NOMO-1 (cell line): Measurements from ENCODE around the gene MGMT.

Experiments
- DNase-seq, 2 experiments: peaks; one replicate each; lab custom pipeline; 2025; ENCODE audit not compliant: unreplicated experiment in 2 of 2; lab: John Stamatoyannopoulos, UW

MGMT gene

DNA sequence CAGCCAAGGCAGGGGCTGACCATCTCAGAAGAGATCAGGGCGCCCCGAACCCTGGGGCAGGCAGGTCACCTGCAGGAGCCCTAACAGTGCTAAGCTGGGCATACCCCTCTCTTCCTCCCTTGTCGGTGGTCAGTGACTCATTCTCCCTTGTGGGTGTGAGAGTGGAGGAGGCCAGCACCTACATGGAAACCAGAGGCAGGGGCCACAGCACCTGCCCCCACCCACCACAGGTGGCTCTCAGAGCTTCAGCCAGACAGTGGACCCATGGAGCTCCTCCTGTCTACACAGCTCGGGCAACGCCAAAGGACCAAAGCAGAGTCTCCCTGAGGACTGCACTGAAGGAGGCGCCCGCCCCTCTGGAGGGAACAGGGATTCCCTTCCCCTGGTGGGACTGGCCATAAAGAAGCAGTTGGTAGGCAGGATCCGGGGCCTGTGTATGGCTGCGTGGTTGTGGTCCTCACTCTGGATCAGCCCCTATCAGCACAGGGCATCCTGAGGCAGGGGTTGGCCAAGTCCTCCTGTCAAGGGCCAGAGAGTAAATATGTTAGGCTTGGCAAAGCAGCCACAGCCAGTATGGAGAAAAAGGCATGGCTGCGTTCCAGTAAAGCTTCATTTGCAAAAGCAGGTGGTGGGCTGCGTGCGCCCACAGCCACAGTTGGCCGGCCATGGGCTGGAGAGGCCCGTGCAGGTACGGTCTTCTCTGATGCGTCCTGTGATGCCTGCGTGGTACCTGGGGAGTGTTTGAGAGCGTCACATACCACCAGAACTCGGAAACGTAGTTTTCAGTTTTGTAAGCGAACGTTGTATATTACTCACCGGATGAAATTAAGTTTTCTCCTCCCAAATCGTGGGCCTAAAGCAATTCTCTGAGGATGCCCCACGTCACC lies 298.9 kb downstream of the MGMT start:
- DNase-seq: no peak

DNA sequence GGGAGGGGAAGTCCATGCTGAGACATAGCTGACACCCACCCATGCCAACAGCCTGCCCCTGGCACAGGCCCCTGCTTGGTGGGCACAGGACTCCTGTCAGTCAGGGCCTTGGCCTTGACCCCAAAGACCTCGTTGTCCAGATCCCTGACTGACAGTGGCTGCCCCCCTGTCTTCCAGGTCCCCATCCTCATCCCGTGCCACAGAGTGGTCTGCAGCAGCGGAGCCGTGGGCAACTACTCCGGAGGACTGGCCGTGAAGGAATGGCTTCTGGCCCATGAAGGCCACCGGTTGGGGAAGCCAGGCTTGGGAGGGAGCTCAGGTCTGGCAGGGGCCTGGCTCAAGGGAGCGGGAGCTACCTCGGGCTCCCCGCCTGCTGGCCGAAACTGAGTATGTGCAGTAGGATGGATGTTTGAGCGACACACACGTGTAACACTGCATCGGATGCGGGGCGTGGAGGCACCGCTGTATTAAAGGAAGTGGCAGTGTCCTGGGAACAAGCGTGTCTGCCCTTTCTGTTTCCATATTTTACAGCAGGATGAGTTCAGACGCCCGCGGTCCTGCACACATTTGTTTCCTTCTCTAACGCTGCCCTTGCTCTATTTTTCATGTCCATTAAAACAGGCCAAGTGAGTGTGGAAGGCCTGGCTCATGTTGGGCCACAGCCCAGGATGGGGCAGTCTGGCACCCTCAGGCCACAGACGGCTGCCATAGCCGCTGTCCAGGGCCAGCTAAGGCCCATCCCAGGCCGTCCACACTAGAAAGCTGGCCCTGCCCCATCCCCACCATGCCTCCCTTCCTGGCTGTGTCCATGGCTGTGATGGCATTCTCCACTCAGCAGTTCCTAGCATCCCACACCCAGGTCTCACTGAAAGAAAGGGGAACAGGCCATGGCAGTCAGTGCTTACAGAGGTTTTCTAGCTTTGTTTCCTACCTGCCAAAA lies 299.8 kb downstream of the MGMT start:
- DNase-seq: no peak

DNA sequence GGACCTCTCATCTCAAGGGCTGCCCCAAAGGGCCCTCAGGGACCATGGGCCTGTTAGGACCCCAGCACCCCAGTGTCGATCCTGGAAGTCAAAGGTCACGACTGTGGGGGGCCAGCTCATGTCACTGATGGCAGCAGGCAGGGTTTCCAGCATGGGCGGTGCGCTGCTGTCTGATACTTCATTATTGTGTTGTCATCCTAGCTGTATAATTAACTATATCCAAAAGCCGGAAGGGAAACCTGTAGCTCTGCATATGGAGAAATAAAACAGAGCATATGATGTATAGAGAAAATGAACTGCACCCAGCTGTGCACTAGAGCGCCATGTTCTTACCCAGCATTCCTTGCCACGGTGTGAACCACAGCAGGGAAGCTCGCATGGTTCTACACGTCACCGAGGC lies 300.7 kb downstream of the MGMT start:
- no peak for DNase-seq

DNA sequence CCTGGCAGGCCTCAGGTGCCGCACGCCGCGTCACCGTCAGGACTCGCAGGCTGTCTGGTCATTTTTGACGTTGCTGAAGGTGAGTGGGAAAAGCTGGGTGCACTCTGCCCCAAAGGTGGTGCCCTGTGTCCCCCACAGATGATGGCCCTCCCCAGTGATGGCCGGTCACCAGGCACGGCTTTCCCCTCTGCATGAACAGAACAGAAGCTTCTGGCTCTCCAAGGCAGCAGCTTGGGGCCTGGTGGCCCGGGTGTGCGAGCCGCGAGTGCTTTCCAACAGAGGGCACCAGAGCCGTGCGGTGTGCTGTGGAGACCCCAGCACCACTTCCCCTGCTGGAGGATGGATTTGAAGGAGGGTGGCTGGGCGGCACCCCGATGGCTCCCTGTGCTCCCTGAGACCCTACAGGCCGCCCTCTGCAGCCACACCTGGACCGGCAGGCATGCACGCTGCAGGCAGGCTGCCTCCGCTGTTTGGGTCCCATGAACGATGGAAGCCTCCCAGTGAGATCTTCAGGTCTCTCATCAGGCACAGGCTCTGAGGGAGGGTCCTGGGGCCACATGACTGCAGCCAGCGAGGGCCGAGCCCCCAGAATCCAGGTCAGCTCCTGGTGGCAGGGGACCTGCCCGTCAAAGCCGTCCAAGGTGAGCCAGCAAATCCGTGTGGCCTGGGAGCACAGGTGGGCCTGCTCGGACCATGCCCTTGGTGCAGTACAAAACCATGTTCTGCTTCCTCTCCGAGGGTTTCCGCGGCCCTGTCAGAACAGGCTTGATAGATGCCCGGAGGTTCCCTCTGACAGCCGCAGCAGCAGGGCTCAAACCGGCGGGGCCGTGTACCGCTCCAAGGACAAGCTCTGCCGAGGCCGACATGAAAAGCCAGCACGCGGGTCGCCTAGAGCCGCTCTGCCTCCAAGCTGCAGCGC lies 301.7 kb downstream of the MGMT start:
- no peak for DNase-seq

DNA sequence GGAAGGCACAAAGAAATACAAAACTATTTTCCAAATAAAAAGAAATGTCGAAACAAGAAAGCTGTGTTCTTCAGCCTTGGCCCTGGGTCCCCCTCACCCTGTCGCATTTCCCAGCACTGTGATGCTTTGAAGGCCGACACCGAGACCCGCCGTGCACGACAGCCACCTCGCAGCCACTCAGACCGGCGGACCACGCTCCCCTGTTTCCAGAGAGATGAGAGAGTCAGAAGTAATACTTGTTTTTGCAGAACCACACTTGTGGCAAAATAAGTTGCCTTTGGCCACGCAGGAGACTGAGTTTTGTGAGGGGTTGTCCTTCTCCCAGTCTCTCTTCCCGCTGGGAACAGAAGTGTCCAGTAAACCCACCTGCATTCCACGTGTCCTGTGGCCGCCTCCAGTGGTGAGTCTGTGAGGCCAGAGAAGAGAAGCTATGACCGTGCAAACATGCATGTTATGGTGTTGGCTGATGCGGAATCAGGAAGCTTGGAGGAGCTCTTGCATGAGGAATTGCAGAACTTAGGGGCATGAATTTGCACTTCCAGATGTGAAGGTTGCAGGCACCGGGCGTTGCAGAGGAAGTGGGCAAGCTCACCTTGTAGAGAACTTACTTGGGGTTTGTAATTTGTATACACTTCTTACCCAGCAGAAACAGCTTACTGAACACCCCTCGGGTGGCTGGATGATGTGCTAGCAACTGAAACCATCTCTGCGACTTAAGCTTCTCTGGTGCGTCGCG lies 302.5 kb downstream of the MGMT start:
- no peak for DNase-seq

DNA sequence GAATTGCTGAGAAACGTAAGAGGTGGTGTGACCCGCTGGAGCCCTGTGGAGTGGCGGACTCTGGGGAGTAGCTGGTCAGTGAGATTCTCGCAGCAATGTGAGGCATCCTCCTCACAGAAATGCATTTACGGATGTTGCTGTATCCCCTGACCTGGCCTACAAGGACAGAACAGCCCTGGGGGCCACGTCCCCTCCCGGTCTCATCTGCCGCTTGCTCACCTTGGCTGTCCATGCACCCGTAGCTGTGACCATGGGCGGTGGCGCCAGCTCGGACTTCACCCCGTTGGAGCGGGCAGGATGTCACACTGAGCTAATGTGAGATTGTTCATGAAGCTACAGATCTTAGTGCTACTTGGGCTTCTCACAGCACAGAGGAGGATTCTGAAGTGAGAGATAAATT lies 303.2 kb downstream of the MGMT start:
- DNase-seq: no peak

DNA sequence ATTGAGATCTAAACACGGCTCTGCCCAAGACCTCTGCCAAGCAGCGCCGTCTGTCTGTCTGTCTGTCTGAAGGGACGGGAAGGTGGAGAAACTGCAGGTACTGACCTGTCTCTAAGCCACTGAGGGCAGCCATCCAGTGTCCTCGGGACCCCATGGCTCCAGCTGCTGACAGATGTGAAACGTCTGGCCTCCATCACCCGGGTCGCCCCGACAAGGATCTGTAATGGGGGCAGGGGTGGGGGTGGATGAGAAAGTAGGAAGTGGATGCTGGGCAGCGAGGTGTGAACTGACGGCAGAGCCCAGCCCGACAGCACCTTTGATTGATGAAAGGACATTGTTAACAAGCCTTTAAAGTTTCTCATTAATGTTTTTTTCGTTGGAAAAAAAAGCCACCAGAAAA lies 304.0 kb downstream of the MGMT start:
- no peak for DNase-seq

DNA sequence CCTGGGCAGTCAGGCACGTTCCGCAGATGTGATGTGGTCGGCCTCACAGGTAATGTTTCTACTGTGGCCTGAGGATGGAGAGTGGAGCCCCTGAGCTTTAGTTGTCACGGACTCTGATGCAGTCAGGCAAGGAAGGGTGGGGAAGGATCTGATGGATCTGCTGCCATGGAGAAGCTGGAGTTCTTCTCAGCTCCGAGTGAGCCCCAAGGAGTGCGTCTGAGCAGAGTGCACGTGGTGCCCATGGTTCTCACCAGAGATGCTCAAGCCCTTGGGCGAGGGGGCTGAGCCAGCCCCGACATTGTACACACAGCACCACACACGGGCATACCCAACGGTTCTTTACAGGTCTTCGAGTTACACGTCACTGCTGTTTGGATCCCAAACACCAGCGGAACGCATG lies 304.5 kb downstream of the MGMT start:
- DNase-seq: no peak

DNA sequence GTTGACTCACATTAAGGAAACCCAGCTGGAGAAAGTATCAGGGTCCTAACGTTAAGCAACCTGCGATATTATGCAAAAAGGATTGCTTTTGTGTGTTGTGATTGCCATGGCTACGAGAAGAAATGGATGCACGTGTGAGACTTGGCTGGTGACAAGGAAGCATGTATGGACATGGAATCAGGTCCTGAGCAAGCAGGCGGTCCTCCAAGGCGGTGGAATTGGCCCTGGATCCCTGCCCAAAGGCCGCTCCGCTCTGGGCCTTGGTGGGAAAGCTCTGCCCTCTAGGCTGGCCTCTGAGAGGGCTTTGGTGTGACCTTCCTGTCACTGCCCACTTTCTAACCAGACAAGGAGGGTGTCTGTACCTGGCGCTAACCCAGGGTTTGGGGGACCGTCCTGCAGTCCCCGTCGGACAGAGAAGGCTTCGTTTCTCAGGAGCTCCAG lies 305.0 kb downstream of the MGMT start:
- DNase-seq: no peak

DNA sequence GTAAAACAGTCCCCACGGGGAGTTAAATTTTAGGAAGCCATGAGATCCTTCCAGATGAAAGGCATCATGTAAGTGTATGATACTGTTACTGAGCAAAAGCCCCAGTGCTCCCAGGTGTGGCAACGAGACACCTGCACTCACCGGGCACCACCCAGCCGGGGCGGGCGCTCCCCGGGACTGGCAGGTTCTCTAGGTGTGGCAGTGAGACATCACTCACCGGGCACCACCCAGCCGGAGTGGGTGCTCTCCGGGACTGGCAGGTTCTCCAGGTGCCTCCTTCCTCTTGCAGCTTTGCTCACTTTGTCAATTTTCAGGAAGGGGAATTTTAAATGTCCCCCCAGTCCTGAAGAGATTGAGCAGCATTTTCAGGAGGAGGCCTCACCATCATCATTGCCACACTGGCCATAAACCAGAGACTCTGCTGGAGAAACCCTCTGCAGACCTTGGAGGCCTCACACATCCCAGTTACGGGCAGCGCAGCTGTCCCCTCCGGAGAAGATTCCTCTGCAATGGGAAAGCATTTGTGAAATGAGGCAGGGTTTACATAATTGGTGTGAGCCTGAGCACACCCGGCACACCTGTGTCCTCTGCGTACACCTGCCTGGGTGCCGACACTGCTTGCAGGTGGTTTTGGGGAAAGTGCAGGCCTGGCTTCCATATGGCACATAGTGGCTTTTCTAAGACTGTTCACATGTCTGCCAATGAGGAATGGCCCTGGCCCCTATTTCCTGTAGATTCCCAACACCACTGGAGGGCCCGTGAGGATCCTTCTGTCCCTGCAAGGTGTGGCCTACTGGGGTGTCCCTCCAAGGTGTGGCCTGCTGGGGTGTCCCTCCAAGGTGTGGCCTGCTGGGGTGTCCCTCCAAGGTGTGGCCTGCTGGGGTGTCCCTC lies 305.7 kb downstream of the MGMT start:
- no peak for DNase-seq

DNA sequence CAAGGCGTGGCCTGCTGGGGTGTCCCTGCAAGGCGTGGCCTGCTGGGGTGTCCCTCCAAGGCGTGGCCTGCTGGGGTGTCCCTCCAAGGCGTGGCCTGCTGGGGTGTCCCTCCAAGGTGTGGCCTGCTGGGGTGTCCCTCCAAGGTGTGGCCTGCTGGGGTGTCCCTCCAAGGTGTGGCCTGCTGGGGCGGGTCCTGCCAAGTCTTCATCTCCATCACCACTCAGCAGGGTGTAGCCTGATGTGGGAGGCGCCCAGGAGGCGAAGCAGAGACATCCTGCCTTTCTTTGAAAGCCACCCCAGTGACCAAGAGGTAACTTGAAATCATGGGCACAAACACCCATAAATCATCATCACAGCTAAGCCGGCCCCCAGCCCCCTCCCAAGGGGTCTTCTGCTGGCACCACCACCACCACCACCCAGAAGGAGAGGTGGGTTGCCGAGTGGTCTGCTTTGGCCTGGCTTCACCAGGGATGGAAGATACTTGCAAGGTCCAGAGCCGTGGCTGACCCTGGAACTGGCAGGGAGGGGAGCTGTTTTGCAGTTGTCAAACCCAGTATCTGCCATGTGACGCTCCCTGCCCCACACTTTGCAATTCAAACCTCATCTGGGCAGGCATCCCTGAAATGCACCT lies 306.4 kb downstream of the MGMT start:
- no peak for DNase-seq

DNA sequence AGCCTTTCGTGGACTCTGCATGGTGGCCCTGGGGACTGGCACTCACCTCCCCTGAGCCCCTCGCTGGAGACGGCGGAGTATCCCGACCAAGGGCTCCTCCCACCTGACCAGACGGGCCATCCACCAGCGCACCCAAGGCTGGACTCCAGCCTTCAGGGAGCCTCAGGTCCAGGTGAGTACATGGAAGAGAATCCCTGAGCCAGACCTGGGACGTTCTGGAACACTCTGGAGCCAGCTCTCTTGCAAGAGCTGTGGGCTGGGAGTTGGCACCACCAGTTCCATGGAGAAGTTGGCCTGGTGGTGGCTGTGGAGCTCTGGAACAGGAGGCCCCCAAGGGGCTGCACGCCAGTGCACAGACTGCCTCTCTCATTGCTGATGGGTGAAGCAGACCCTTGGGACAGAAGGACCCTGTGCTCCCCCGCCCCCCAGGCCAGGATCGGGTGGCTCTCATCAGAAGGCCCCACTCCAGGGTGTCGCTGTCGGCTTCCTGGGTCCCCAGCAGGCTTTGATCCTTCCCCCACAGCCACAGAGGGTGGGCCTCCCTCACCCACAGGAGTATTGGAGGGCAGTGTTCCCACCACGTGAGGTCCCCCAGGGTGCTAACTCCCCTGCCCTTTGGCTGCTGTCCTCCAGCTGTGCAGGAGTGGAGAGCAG lies 307.2 kb downstream of the MGMT start:
- DNase-seq: no peak

DNA sequence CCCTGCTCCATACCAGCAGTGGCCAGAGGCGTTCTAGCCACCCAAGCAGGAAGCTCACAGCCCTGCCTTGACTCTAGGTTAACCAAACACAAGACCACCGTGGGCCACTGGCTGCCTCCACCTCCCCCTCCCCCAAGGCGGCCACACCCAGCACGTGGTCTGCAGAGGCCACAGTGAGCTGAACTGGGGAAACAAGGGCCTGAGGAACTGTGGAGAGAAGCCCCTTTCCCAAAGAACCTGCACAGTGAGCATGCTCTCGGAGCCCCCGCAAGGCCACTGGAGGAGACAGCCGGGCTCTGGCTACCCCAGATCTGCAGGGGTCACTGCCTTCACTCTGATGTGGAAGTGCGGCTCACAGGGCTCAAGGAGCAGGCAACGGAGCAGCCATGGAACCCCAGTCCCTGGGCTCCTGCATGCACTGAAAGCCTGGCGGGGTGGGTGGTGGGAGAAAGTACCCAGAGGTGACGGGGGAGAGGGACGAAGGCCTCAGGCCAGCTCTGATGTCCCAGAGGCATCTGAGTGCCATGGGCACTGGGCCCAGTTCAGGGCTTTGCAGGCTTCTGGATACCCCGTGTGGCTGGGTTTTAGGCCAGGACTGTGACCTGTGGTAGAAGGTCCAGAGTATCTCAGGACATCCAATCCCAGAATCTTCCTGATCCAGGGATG lies 307.8 kb downstream of the MGMT start:
- no peak for DNase-seq

DNA sequence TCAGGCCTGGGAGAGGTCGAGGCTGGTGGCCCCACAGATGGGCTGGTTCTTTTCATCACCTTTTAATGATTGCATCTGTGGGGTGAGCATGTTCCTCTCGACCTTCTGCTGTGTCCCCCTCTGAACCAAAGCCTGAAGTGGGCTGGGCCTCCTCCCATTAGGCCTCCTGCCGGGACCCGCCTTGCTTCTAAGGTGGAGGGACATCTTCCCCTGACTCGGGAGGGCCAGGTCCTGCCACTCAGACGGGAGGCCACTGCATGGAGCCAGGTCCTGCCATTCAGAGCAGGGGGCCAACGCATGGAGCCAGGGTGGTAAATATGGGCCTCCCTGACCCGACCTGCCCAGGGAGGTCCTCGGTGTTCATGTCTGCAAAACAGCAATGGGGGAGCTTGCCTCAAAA lies 308.6 kb downstream of the MGMT start:
- no peak for DNase-seq

DNA sequence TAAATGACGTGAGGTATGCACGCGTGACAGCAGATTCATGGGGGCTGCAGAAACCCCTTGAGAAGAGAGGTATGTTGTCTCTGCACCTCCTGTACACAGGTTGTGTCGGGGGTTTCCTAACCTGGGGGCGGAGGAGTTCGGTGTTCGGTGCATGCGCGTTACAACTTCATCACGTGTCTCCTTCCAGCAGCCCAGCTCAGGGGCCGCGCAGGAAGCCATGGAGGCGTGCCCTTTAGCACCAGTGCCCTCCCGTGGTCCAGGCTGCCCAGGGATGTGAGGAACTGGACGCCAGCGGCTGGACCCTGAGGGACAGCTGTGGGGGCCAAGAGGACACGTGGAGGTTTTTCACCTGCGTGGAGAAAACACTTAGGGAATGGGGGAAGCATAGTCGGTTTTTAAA lies 310.6 kb downstream of the MGMT start:
- DNase-seq: no peak

DNA sequence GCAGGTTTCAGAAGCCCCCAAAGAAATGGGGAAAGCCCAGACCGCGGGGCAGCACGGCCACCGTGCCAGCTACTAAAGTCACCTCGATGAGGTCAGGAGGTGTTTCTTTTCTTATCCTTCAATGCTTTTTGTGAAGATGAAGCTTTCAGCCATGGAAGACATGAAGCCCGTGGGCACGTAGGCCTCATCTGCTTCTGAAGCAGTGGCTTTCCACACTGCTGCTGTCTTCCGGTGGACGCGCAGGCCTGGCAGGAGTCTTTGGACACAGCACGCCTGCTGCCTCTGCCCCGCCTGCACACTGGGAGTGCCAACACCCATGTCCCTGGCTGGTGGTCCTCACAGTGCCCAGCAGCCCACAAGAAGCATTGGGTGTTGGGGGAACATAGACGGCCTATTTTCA lies 311.5 kb downstream of the MGMT start:
- no peak for DNase-seq
